RWPE2 (cell line): ENCODE results near the gene LCN6.

ENCODE experiments used
- ATAC-seq: fragments of 200-7000 bp; cut with Tn5 transposase; 3 replicates; pipeline ENCODE4 v1.9.1; 2021; ENCODE audit warnings: low read depth
- DNase-seq: peaks from one replicate; pipeline ENCODE4 v3.0.0-alpha.2; 2020; ENCODE audit warnings: low spot score
- H3K27ac ChIP-seq: fragments of 450-650 bp; 2 replicates; pipeline ENCODE4 v1.5.1; 2017; ENCODE audit warnings: mild to moderate bottlenecking; ENCODE audit not compliant: poor library complexity, severe bottlenecking
- H3K27me3 ChIP-seq: fragments of 250-450 bp; sonication (Bioruptor Pico); 2 replicates; pipeline ENCODE4 v1.5.1; 2021; ENCODE audit warnings: mild to moderate bottlenecking, moderate library complexity; ENCODE audit not compliant: insufficient read depth, poor library complexity, severe bottlenecking
- H3K36me3 ChIP-seq: fragments of 250-450 bp; sonication (Bioruptor Pico); 2 replicates; pipeline ENCODE4 v1.5.1; 2020; ENCODE audit warnings: low read depth, mild to moderate bottlenecking, moderate library complexity
- H3K4me1 ChIP-seq: fragments of 250-450 bp; sonication (Bioruptor Pico); 2 replicates; pipeline ENCODE4 v1.5.1; 2021; ENCODE audit warnings: mild to moderate bottlenecking, moderate library complexity; ENCODE audit not compliant: insufficient read depth, poor library complexity, severe bottlenecking
- H3K4me3 ChIP-seq: fragments of 250-450 bp; sonication (Bioruptor Pico); 2 replicates; pipeline ENCODE4 v1.5.1; 2021; ENCODE audit warnings: mild to moderate bottlenecking, moderate library complexity; ENCODE audit not compliant: severe bottlenecking
- H3K9me3 ChIP-seq: fragments of 250-450 bp; sonication (Bioruptor Pico); 2 replicates; pipeline ENCODE4 v1.5.1; 2021; ENCODE audit warnings: mild to moderate bottlenecking, moderate library complexity; ENCODE audit not compliant: severe bottlenecking
- CTCF ChIP-seq: fragments of 450-650 bp; IDR thresholded peaks from one replicate; pipeline ENCODE4 v1.5.1; 2017; ENCODE audit warnings: mild to moderate bottlenecking, moderate library complexity; ENCODE audit not compliant: poor library complexity, severe bottlenecking

LCN6 gene

GRCh38 chr9:136763649-136764035, 15.3 kb upstream of the LCN6 start:
- peak; percentile 56 for DNase-seq
- H3K27ac ChIP-seq = no peak overlapping the region
- H3K4me1 ChIP-seq = no peaks in the 10 kb centered on the region
- no peak for ATAC-seq
- no peaks in the 10 kb centered on the region for H3K9me3 ChIP-seq
- H3K4me3 ChIP-seq = no peak overlapping the region
- no peak for TF ChIP-seq CTCF
- no peaks in the 10 kb centered on the region for H3K36me3 ChIP-seq
- peaks cover 5% of the 10 kb centered on the region for H3K27me3 ChIP-seq

- ATAC-seq = peak; percentile 22; the same call in 1 of the 3 replicates
- TF ChIP-seq CTCF = no peak
- Histone ChIP-seq H3K27me3 (peaks cover 4% of the 10 kb centered on the region), H3K4me3 (no peak overlapping the region), H3K36me3 (no peaks in the 10 kb centered on the region), H3K9me3 (no peaks in the 10 kb centered on the region), H3K27ac (no peak overlapping the region), H3K4me1 (no peaks in the 10 kb centered on the region)
- DNase-seq = peak; percentile 76
Observed at GRCh38 chr9:136762915-136763648, 14.8 kb upstream of the LCN6 start.

GRCh38 chr9:136762221-136762691, 13.9 kb upstream of the LCN6 start:
- DNase-seq = peak; percentile 63

GRCh38 chr9:136761545-136761981, 13.2 kb upstream of the LCN6 start:
- Histone ChIP-seq H3K36me3 (no peaks in the 10 kb centered on the region), H3K4me1 (no peaks in the 10 kb centered on the region), H3K27ac (no peak overlapping the region), H3K27me3 (no peaks in the 10 kb centered on the region), H3K4me3 (no peak overlapping the region), H3K9me3 (no peaks in the 10 kb centered on the region)
- no peak for DNase-seq
- ATAC-seq = no peak
- TF ChIP-seq CTCF = no peak

More at GRCh38 chr9:136762221-136762691, 13.9 kb upstream of the LCN6 start:
- Histone ChIP-seq H3K27ac (no peak overlapping the region), H3K36me3 (no peaks in the 10 kb centered on the region), H3K4me3 (no peak overlapping the region), H3K4me1 (no peaks in the 10 kb centered on the region), H3K9me3 (no peaks in the 10 kb centered on the region), H3K27me3 (no peaks in the 10 kb centered on the region)
- no peak for TF ChIP-seq CTCF
- ATAC-seq = no peak
